GM23338 (cell line): ENCODE data around the gene RHOBTB3. TPM values are rescaled to one million over a fixed set of nuclear protein-coding genes. Genes with fewer than 3 reads are reported as not detected.

Source experiments
- ATAC-seq: fragments of 200-7000 bp; cut with Tn5 transposase; 3 replicates; pipeline ENCODE4 v1.9.1; 2020
- DNase-seq: peaks from one replicate; pipeline ENCODE4 v3.0.0-alpha.2; 2015; ENCODE audit warnings: low spot score
- H2AFZ ChIP-seq: fragments of 200-600 bp; sonication (generic); 2 replicates; pipeline ENCODE4 v1.8.0; 2016; ENCODE audit warnings: antibody characterized with exemption, mild to moderate bottlenecking, moderate library complexity
- H3F3A ChIP-seq: fragments of 200-600 bp; sonication (generic); replicated peaks from 2 replicates; pipeline ENCODE4 v1.8.0; 2017; ENCODE audit warnings: antibody characterized with exemption, mixed run types, low read depth
- H3K27ac ChIP-seq: fragments of 200-600 bp; sonication (generic); 2 replicates; pipeline ENCODE4 v1.6.1; 2016; ENCODE audit warnings: low read depth
- H3K27me3 ChIP-seq: fragments of 200-600 bp; sonication (generic); 2 replicates; pipeline ENCODE4 v1.8.0; 2016; ENCODE audit warnings: mild to moderate bottlenecking, mixed run types, moderate library complexity; ENCODE audit not compliant: insufficient read depth
- H3K36me3 ChIP-seq: fragments of 200-600 bp; sonication (generic); 2 replicates; pipeline ENCODE4 v1.8.0; 2016; ENCODE audit warnings: mild to moderate bottlenecking; ENCODE audit not compliant: insufficient read depth
- H3K4me1 ChIP-seq: fragments of 200-600 bp; sonication (generic); 2 replicates; pipeline ENCODE4 v1.8.0; 2016; ENCODE audit warnings: mild to moderate bottlenecking, moderate library complexity; ENCODE audit not compliant: insufficient read depth
- H3K4me2 ChIP-seq: fragments of 200-600 bp; sonication (generic); 2 replicates; pipeline ENCODE4 v1.7.1; 2017; ENCODE audit warnings: mixed run types
- H3K4me3 ChIP-seq: fragments of 200-600 bp; sonication (generic); 2 replicates; pipeline ENCODE4 v1.6.1; 2016; ENCODE audit warnings: mixed run types
- H3K79me2 ChIP-seq: fragments of 200-600 bp; sonication (generic); replicated peaks from 2 replicates; pipeline ENCODE4 v1.8.0; 2017; ENCODE audit warnings: mild to moderate bottlenecking; ENCODE audit not compliant: insufficient read depth
- H3K9me2 ChIP-seq: fragments of 200-600 bp; sonication (generic); 2 replicates; pipeline ENCODE4 v1.8.0; 2017; ENCODE audit not compliant: insufficient read depth
- H4K20me1 ChIP-seq: fragments of 200-600 bp; sonication (generic); replicated peaks from 2 replicates; pipeline ENCODE4 v1.8.0; 2017; ENCODE audit warnings: mild to moderate bottlenecking; ENCODE audit not compliant: insufficient read depth
- H3K27ac Mint-ChIP-seq: 2 replicates; pipeline ENCODE4 v1.8.0; 2020; ENCODE audit warnings: inconsistent platforms, mild to moderate bottlenecking, moderate library complexity, mixed read lengths
- H3K27me3 Mint-ChIP-seq: 3 replicates; pipeline ENCODE4 v1.8.0; 2022; ENCODE audit warnings: low read depth, mild to moderate bottlenecking, moderate library complexity, mixed read lengths, inconsistent platforms; ENCODE audit not compliant: insufficient read depth, poor library complexity
- H3K36me3 Mint-ChIP-seq: 3 replicates; pipeline ENCODE4 v1.8.0; 2021; ENCODE audit warnings: low read depth, mild to moderate bottlenecking, inconsistent platforms, moderate library complexity, mixed read lengths
- H3K4me1 Mint-ChIP-seq: 3 replicates; pipeline ENCODE4 v1.8.0; 2020; ENCODE audit warnings: mild to moderate bottlenecking, inconsistent platforms, mixed read lengths
- H3K4me3 Mint-ChIP-seq: 3 replicates; pipeline ENCODE4 v1.8.0; 2021; ENCODE audit warnings: moderate library complexity, mild to moderate bottlenecking, inconsistent platforms, mixed read lengths
- H3K9me3 Mint-ChIP-seq: 3 replicates; pipeline ENCODE4 v1.8.0; 2020; ENCODE audit warnings: moderate library complexity, mild to moderate bottlenecking, inconsistent platforms, mixed read lengths
- CTCF ChIP-seq, 2 experiments: fragments of 200-600 bp in 1 of 2; sonication (generic) in 1 of 2; conservative IDR thresholded peaks; 2 replicates each; pipeline versions ENCODE4 v1.5.1 to v1.6.1; 2016 to 2017; ENCODE audit warnings: antibody characterized with exemption in 2 of 2, low read depth in 2 of 2, mild to moderate bottlenecking in 2 of 2, moderate library complexity in 1 of 2
- EZH2 ChIP-seq: fragments of 200-600 bp; sonication (generic); IDR thresholded peaks from one replicate; pipeline ENCODE4 v1.8.0; 2017; ENCODE audit warnings: antibody characterized with exemption, mild to moderate bottlenecking, low read depth; ENCODE audit not compliant: unreplicated experiment
- JUNB ChIP-seq: IDR thresholded peaks from one replicate; pipeline ENCODE4 v1.6.1; 2016; ENCODE audit warnings: antibody characterized with exemption; ENCODE audit not compliant: unreplicated experiment
- POLR2AphosphoS5 ChIP-seq: IDR thresholded peaks from 2 replicates; pipeline ENCODE4 v1.6.1; 2016; ENCODE audit warnings: antibody characterized with exemption, low read depth
- REST ChIP-seq: IDR thresholded peaks from one replicate; pipeline ENCODE4 v1.6.1; 2018; ENCODE audit warnings: antibody characterized with exemption; ENCODE audit not compliant: unreplicated experiment
- STAT1 ChIP-seq: IDR thresholded peaks from one replicate; pipeline ENCODE4 v1.6.1; 2016; ENCODE audit warnings: antibody characterized with exemption; ENCODE audit not compliant: unreplicated experiment
- ZNF114 ChIP-seq: fragments of 250-450 bp; sonication (Bioruptor Pico); IDR thresholded peaks from 2 replicates; pipeline ENCODE4 v1.5.0; 2020; ENCODE audit warnings: mild to moderate bottlenecking, moderate library complexity
- ZNF331 ChIP-seq: fragments of 250-450 bp; sonication (Bioruptor Pico); IDR thresholded peaks from 2 replicates; pipeline ENCODE4 v1.5.0; 2020; ENCODE audit warnings: low read depth, mild to moderate bottlenecking, moderate library complexity
- ZNF462 ChIP-seq: fragments of 250-450 bp; sonication (Bioruptor Pico); IDR thresholded peaks from 2 replicates; pipeline ENCODE4 v1.5.0; 2020; ENCODE audit warnings: mild to moderate bottlenecking, moderate library complexity
- polyA plus RNA-seq: library from polyadenylated mRNA; unstranded; fragments of >200 nt; fragmentation: Nextera tagmentation; extraction: Ambion mirVana; gene quantifications from 2 replicates; pipeline ENCODE4 v1.2.1, GENCODE V29; 2016
- total RNA-seq: library from RNA; depleted of rRNA; stranded (reverse); fragments of >200 nt; shearing (Covaris generic); gene quantifications from 2 replicates; pipeline ENCODE4 v1.2.3, GENCODE V29; 2014

RHOBTB3 gene
- total and polyA plus RNA-seq, 2 experiments from 2014 or later, result 10.0 to 13.4 TPM

GRCh38 chr5:95781101-95781583, 50.0 kb downstream of the RHOBTB3 start:
- H3K36me3 Mint-ChIP-seq, result no peaks in the 10 kb centered on the region; the same call in 2 of the 3 replicates
- H3K36me3 ChIP-seq, result no peaks in the 10 kb centered on the region
- no peaks in the 10 kb centered on the region for H3K27me3 Mint-ChIP-seq
- H2AFZ ChIP-seq, result no peak overlapping the region
- no peaks in the 10 kb centered on the region for H3K27me3 ChIP-seq
- no peak overlapping the region for H3K27ac Mint-ChIP-seq
- no peaks in the 10 kb centered on the region for H4K20me1 ChIP-seq
- TF ChIP-seq ZNF462 (CRISPR knock-in tag), result no peak
- TF ChIP-seq CTCF (conservative IDR thresholded peaks at IDR 0.05; ENCODE audit: low read depth in 2 of 2), result peak; percentile 91 to 95
- H3K27ac ChIP-seq, result no peak overlapping the region
- H3K4me2 ChIP-seq, result no peak overlapping the region
- H3K79me2 ChIP-seq, result no peaks in the 10 kb centered on the region
- H3K9me2 ChIP-seq, result no peaks in the 10 kb centered on the region
- DNase-seq (peak; percentile 92), ATAC-seq (peak; percentile 100)
- no peak overlapping the region for H3K4me3 Mint-ChIP-seq
- no peak overlapping the region for H3K4me3 ChIP-seq
- H3F3A ChIP-seq, result no peaks in the 10 kb centered on the region
- H3K9me3 Mint-ChIP-seq, result peaks cover 2% of the 10 kb centered on the region; the same call in 2 of the 3 replicates
- H3K4me1 Mint-ChIP-seq, result peaks cover 3% of the 10 kb centered on the region; the same call in 1 of the 3 replicates
- no peaks in the 10 kb centered on the region for H3K4me1 ChIP-seq

- Histone ChIP-seq H3K36me3 (no peaks in the 10 kb centered on the region), H3K4me3 (no peak overlapping the region), H3K4me1 (no peaks in the 10 kb centered on the region), H3K79me2 (no peaks in the 10 kb centered on the region), H3K27ac (no peak overlapping the region), H3K9me2 (no peaks in the 10 kb centered on the region), H3K4me2 (no peak overlapping the region), H3F3A (no peaks in the 10 kb centered on the region), H3K27me3 (no peaks in the 10 kb centered on the region), H4K20me1 (no peaks in the 10 kb centered on the region), H2AFZ (no peak overlapping the region)
- Mint-ChIP-seq H3K27me3 (no peaks in the 10 kb centered on the region), H3K27ac (no peak overlapping the region), H3K36me3 (no peaks in the 10 kb centered on the region; the same call in 2 of the 3 replicates), H3K9me3 (peaks cover 2% of the 10 kb centered on the region; the same call in 2 of the 3 replicates), H3K4me3 (no peak overlapping the region), H3K4me1 (peaks cover 3% of the 10 kb centered on the region; the same call in 1 of the 3 replicates)
- no peak for DNase-seq
- no peak for ATAC-seq
- no peak for TF ChIP-seq ZNF331 (CRISPR knock-in tag)
- TF ChIP-seq POLR2AphosphoS5, result no peak
- TF ChIP-seq EZH2, result no peak
- no peak for TF ChIP-seq REST
- no peak for TF ChIP-seq JUNB
- TF ChIP-seq ZNF114 (CRISPR knock-in tag), result no peak
- no peak for TF ChIP-seq STAT1
Measured at GRCh38 chr5:95782181-95782580, 51.0 kb downstream of the RHOBTB3 start.
